GDM1 (cell line): ENCODE results near the gene FREM1.

Source experiments
- DNase-seq: peaks from one replicate; lab custom pipeline; 2025; lab: John Stamatoyannopoulos, UW

The FREM1 gene

GRCh38 chr9:14814249-14814628, 96.0 kb downstream of the FREM1 start:
- no peak for DNase-seq

- DNase-seq = no peak
These were observed 96.6 kb downstream of the FREM1 start for GRCh38 chr9:14813336-14814248.

- no peak for DNase-seq
These were observed 97.4 kb downstream of the FREM1 start for GRCh38 chr9:14812806-14813205.

- DNase-seq = no peak
These were observed 98.4 kb downstream of the FREM1 start for GRCh38 chr9:14811844-14812243.

- no peak for DNase-seq
These were observed 103.2 kb downstream of the FREM1 start for GRCh38 chr9:14806941-14807520.

- no peak for DNase-seq
These were observed 111.2 kb downstream of the FREM1 start for GRCh38 chr9:14799030-14799429.

GRCh38 chr9:14797435-14797834, 112.8 kb downstream of the FREM1 start:
- no peak for DNase-seq

GRCh38 chr9:14793389-14793788, 116.8 kb downstream of the FREM1 start:
- DNase-seq = no peak

GRCh38 chr9:14790628-14791027, 119.6 kb downstream of the FREM1 start:
- no peak for DNase-seq

GRCh38 chr9:14788846-14789245, 121.4 kb downstream of the FREM1 start:
- DNase-seq = no peak

GRCh38 chr9:14783358-14783757, 126.9 kb downstream of the FREM1 start:
- no peak for DNase-seq

GRCh38 chr9:14782286-14783051, 127.8 kb downstream of the FREM1 start:
- no peak for DNase-seq

- no peak for DNase-seq
These were observed 129.5 kb downstream of the FREM1 start for GRCh38 chr9:14780693-14781092.

GRCh38 chr9:14780251-14780650, 130.0 kb downstream of the FREM1 start:
- no peak for DNase-seq

- no peak for DNase-seq
These were observed 130.6 kb downstream of the FREM1 start for GRCh38 chr9:14779566-14780022.

GRCh38 chr9:14778565-14778964, 131.7 kb downstream of the FREM1 start:
- no peak for DNase-seq

- DNase-seq = no peak
These were observed 134.3 kb downstream of the FREM1 start for GRCh38 chr9:14775917-14776316.

GRCh38 chr9:14770592-14770991, 139.6 kb downstream of the FREM1 start:
- no peak for DNase-seq

- DNase-seq = no peak
These were observed 141.0 kb downstream of the FREM1 start for GRCh38 chr9:14769230-14769571.

GRCh38 chr9:14768405-14769229, 141.6 kb downstream of the FREM1 start:
- no peak for DNase-seq

GRCh38 chr9:14766299-14766698, 143.9 kb downstream of the FREM1 start:
- DNase-seq = no peak

- DNase-seq = no peak
These were observed 148.6 kb downstream of the FREM1 start for GRCh38 chr9:14761584-14761983.
